Natural killer cell (primary cell): ENCODE results near the gene PLCD3. TPM values are rescaled to one million over a fixed set of nuclear protein-coding genes. Genes with fewer than 3 reads are reported as not detected.

Source experiments
- ATAC-seq, 3 donors: fragments of 150-1000 bp in 2 of 3; fragments of 200-7000 bp in 1 of 3; cut with Tn5 transposase; 1 replicate in 1 of 3; 2 replicates in 2 of 3; pipeline ENCODE4 v1.10.0; 2021; ENCODE audit warnings: mild to moderate bottlenecking in 2 of 3, moderate library complexity in 2 of 3
- DNase-seq, 2 donors: peaks; one replicate each; pipeline versions ENCODE4 v3.0.0 to v3.0.0-alpha.2; 2013 to 2021; ENCODE audit warnings: mixed read lengths in 1 of 2
- H3K27ac ChIP-seq: one replicate; pipeline ENCODE4 v1.5.1; 2013; ENCODE audit warnings: mild to moderate bottlenecking, low read length
- H3K27me3 ChIP-seq: one replicate; pipeline ENCODE4 v1.6.1; 2013; ENCODE audit warnings: low read length; ENCODE audit not compliant: control insufficient read depth, insufficient read depth
- H3K36me3 ChIP-seq: one replicate; pipeline ENCODE4 v1.6.1; 2013; ENCODE audit warnings: low read length; ENCODE audit not compliant: control insufficient read depth, insufficient read depth
- H3K4me1 ChIP-seq: one replicate; pipeline ENCODE4 v1.6.1; 2013; ENCODE audit warnings: low read length; ENCODE audit not compliant: control insufficient read depth, insufficient read depth
- H3K4me3 ChIP-seq: one replicate; pipeline ENCODE4 v1.5.1; 2013; ENCODE audit warnings: low read length
- H3K9me3 ChIP-seq: one replicate; pipeline ENCODE4 v1.6.1; 2013; ENCODE audit warnings: low read length; ENCODE audit not compliant: control insufficient read depth, insufficient read depth
- H3K27ac Mint-ChIP-seq, 2 donors: one replicate each; pipeline ENCODE4 v1.8.0; 2022; ENCODE audit warnings: mild to moderate bottlenecking in 2 of 2, mixed read lengths in 2 of 2, moderate library complexity in 1 of 2
- H3K27me3 Mint-ChIP-seq, 2 donors: one replicate each; pipeline ENCODE4 v1.8.0; 2022; ENCODE audit warnings: low read depth in 2 of 2, mixed read lengths in 2 of 2
- H3K36me3 Mint-ChIP-seq: one replicate; pipeline ENCODE4 v1.8.0; 2022; ENCODE audit warnings: mixed read lengths
- H3K4me1 Mint-ChIP-seq, 2 donors: one replicate each; pipeline ENCODE4 v1.8.0; 2022; ENCODE audit warnings: mixed read lengths in 2 of 2
- H3K4me3 Mint-ChIP-seq: one replicate; pipeline ENCODE4 v1.8.0; 2022; ENCODE audit warnings: mild to moderate bottlenecking, moderate library complexity, mixed read lengths
- H3K9me3 Mint-ChIP-seq, 2 donors: one replicate each; pipeline ENCODE4 v1.8.0; 2022; ENCODE audit warnings: mixed read lengths in 2 of 2
- WGBS: methylation state at CpG from one replicate; pipeline ENCODE4 v1.1.7; 2013; ENCODE audit warnings: missing lambda C conversion rate; ENCODE audit not compliant: insufficient coverage; 5-methylcytosine and 5-hydroxymethylcytosine counted together
- intact Hi-C: fragments of 100-400 bp; cut with micrococcal nuclease; formaldehyde crosslinking; loops from one replicate; pipeline ENCODE4 v1.14.2; 2022
- total RNA-seq, 4 donors: library from RNA; stranded (reverse); fragments of 120-200 nt in 1 of 4; gene quantifications; one replicate each; pipeline versions ENCODE4 v1.2.3 to v1.2.4, GENCODE V29; 2013 to 2022
- TF ChIP-seq, protein P1 (sequence below): fragments of 200-600 bp; IDR thresholded peaks from one replicate; pipeline ENCODE4 v1.8.0; 2022; ENCODE audit warnings: antibody characterized with exemption

PLCD3 gene
- total RNA-seq, 3 donors from 2014 or later (not counting 1 experiment from before 2014, with no cell fraction given), result 2.5 to 2.9 (median 2.5) TPM

DNA sequence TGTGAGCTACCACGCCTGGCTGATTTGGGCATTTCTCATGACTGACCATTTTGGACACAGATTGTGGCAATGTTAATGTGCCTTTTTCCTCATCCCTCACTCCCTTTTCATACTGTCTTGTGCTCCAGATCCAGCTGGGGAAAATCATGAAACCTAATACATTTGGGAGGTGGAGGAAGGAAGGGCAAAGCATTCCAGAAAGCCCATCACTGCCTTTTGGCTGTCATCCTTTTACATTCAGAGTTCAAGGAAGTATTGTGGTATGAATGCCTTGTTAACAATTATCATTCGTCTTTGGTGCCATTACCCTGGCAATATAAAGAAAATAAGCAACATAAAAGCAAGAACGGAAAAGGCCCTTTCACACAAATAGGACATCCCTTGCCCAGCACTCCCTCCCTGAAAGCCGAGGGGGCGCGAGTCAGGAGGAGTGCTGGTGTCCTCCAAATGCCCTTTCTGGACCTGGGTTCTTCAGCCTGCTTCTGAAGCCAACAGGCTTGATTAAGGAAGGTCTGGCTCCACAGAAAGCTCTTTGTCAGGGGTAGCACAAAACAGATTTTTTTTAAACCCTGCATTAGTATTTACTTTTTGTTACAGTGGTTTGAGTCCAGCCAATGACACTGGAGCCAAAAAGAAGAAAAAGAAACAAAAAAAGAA is 51.1 kb downstream of the PLCD3 start:
- TF ChIP-seq, protein P1, sequence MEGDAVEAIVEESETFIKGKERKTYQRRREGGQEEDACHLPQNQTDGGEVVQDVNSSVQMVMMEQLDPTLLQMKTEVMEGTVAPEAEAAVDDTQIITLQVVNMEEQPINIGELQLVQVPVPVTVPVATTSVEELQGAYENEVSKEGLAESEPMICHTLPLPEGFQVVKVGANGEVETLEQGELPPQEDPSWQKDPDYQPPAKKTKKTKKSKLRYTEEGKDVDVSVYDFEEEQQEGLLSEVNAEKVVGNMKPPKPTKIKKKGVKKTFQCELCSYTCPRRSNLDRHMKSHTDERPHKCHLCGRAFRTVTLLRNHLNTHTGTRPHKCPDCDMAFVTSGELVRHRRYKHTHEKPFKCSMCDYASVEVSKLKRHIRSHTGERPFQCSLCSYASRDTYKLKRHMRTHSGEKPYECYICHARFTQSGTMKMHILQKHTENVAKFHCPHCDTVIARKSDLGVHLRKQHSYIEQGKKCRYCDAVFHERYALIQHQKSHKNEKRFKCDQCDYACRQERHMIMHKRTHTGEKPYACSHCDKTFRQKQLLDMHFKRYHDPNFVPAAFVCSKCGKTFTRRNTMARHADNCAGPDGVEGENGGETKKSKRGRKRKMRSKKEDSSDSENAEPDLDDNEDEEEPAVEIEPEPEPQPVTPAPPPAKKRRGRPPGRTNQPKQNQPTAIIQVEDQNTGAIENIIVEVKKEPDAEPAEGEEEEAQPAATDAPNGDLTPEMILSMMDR, result no peak
- Histone ChIP-seq H3K27ac (no peak overlapping the region), H3K9me3 (no peaks in the 10 kb centered on the region), H3K4me1 (no peaks in the 10 kb centered on the region), H3K4me3 (no peak overlapping the region), H3K36me3 (peaks cover 39% of the 10 kb centered on the region), H3K27me3 (no peaks in the 10 kb centered on the region)
- Mint-ChIP-seq H3K4me1 (peaks cover 14 to 16% of the 10 kb centered on the region in 2 donors), H3K4me3 (no peak overlapping the region), H3K27ac (peak overlapping the region in 1 of 2 donors; percentile 24), H3K9me3 (no peaks in the 10 kb centered on the region), H3K36me3 (no peaks in the 10 kb centered on the region), H3K27me3 (no peaks in the 10 kb centered on the region)
- WGBS, result 94% methylated on average over 6 of the region's 6 CpGs
- intact Hi-C loops, result no loop called here
- no peak for ATAC-seq
- DNase-seq, result no peak

DNA sequence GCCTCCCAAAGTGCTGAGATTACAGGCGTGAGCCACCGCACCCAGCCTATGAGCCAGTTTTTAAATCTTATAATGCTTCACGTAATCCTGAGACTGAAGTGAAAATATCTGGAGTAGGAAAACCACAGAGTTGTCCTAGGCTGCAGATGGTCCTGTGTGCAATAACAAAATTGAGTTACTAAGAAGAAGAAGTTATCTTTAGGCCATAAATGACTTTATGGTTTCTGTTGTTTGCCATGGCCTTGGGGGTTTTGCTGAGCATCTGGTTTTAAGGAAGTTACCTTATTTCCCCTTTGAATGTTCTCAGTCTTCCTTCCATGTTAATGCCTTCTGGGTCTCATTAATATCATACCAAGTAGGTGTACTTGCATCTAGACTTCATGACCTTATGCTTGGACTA is 54.7 kb downstream of the PLCD3 start:
- H3K27ac ChIP-seq, result no peak overlapping the region
- H3K27ac Mint-ChIP-seq, result peak overlapping the region; percentile 19 to 36
- ATAC-seq, result no peak
- H3K27me3 Mint-ChIP-seq, result no peaks in the 10 kb centered on the region
- peaks cover 14 to 16% of the 10 kb centered on the region in 2 donors for H3K4me1 Mint-ChIP-seq
- H3K4me1 ChIP-seq, result no peaks in the 10 kb centered on the region
- H3K36me3 Mint-ChIP-seq, result no peaks in the 10 kb centered on the region
- H3K9me3 Mint-ChIP-seq, result no peaks in the 10 kb centered on the region
- no peak overlapping the region for H3K4me3 Mint-ChIP-seq
- intact Hi-C loops, result no loop called here
- no peaks in the 10 kb centered on the region for H3K9me3 ChIP-seq
- no peak overlapping the region for H3K4me3 ChIP-seq
- TF ChIP-seq, protein P1, result no peak
- DNase-seq, result no peak
- no peaks in the 10 kb centered on the region for H3K27me3 ChIP-seq
- H3K36me3 ChIP-seq, result peaks cover 28% of the 10 kb centered on the region
- WGBS, result 49% methylated on average over 3 of the region's 3 CpGs

DNA sequence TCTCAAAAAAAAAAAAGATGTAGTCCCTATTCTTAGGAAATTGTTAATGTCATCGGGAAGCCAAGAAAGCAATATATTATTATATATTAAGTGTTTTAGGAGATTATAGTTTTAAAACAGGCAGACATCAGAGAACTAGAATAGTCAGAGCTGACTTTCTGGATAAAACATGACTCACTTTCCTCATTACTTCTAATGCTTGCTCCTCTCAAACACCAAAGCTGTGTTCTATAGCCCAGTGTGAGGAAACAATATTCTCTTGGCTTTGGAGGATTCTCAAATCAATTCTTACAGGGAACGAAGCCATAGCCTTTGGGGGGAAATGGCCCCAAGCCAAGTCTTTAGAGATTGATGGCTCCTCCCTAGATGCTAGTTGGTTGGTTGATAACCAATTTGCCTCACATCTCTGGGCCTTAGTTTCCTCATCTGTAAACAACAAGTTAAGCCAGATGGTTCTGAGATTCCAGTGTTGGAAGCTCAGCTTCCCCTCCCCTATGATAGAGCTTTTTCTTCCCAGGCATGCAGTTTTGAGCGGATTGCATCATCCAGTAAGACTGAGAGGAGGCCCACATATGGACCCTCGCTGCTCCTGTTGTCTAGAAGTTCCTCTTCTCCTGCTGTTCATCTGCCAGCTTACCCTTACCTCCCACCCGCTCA is 58.8 kb downstream of the PLCD3 start:
- no peak for ATAC-seq
- Histone ChIP-seq H3K27me3 (no peaks in the 10 kb centered on the region), H3K4me1 (no peaks in the 10 kb centered on the region), H3K36me3 (peaks cover 25% of the 10 kb centered on the region), H3K4me3 (no peak overlapping the region), H3K27ac (no peak overlapping the region), H3K9me3 (no peaks in the 10 kb centered on the region)
- Mint-ChIP-seq H3K27ac (no peak overlapping the region), H3K4me1 (peaks cover 8 to 16% of the 10 kb centered on the region in 2 donors), H3K9me3 (no peaks in the 10 kb centered on the region), H3K36me3 (no peaks in the 10 kb centered on the region), H3K4me3 (no peak overlapping the region), H3K27me3 (no peaks in the 10 kb centered on the region)
- intact Hi-C loops, result no loop called here
- DNase-seq, result no peak
- TF ChIP-seq, protein P1, result no peak
- WGBS, result 93% methylated on average over 4 of the region's 5 CpGs
